Stomach (tissue), 4 donors: ENCODE measurements around the gene VAMP2.

ENCODE experiments used
- POLR2A ChIP-seq, 4 donors: fragments of 450-650 bp; IDR thresholded peaks; one replicate each; pipeline ENCODE4 v1.6.1; 2016; ENCODE audit warnings: antibody characterized with exemption in 4 of 4, control low read depth in 2 of 4, mild to moderate bottlenecking in 1 of 4, moderate library complexity in 1 of 4
- TF ChIP-seq, protein P1 (sequence below), 7 experiments: fragments of 450-650 bp in 4 of 7; fragments of 200-600 bp in 3 of 7; sonication (generic) in 3 of 7; IDR thresholded peaks; one replicate each; pipeline ENCODE4 v1.5.1; 2016 to 2019; ENCODE audit warnings: antibody characterized with exemption in 7 of 7, control low read depth in 2 of 7, mild to moderate bottlenecking in 1 of 7

DNA sequence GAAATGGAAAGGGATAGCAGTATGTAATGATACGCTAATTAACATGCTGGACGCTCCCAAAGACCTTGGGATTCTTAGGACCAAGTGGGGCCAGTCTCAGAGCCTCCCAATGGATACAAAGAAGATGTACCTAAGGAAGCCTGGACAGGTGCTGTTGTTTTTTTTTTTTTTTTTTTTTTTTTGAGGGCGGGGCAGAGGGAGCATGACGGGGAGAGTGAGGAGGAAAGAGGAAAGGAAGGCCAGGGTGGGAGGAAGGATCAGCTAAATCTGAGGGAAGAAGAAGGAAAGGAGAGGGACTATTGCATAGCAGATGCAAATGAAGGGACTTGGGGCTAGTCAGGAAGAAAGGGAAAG is 2.5 kb downstream of the VAMP2 start:
- no peak for TF ChIP-seq POLR2A (IDR thresholded peaks at IDR 0.05)
- TF ChIP-seq, protein P1, sequence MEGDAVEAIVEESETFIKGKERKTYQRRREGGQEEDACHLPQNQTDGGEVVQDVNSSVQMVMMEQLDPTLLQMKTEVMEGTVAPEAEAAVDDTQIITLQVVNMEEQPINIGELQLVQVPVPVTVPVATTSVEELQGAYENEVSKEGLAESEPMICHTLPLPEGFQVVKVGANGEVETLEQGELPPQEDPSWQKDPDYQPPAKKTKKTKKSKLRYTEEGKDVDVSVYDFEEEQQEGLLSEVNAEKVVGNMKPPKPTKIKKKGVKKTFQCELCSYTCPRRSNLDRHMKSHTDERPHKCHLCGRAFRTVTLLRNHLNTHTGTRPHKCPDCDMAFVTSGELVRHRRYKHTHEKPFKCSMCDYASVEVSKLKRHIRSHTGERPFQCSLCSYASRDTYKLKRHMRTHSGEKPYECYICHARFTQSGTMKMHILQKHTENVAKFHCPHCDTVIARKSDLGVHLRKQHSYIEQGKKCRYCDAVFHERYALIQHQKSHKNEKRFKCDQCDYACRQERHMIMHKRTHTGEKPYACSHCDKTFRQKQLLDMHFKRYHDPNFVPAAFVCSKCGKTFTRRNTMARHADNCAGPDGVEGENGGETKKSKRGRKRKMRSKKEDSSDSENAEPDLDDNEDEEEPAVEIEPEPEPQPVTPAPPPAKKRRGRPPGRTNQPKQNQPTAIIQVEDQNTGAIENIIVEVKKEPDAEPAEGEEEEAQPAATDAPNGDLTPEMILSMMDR (IDR thresholded peaks at IDR 0.05): no peak
